Measurements from ENCODE around the gene FAM72D. TPM values are rescaled to one million over a fixed set of nuclear protein-coding genes. Genes with fewer than 3 reads are reported as not detected.
"Not testable (repeated sequence)": the region's sequence is repeated elsewhere in the genome, so short reads cannot be mapped to it uniquely, and the experiment has no call there.

FAM72D gene
- total RNA-seq, 2 experiments from 2014 or later = 17.7 to 17.8 TPM

DNA sequence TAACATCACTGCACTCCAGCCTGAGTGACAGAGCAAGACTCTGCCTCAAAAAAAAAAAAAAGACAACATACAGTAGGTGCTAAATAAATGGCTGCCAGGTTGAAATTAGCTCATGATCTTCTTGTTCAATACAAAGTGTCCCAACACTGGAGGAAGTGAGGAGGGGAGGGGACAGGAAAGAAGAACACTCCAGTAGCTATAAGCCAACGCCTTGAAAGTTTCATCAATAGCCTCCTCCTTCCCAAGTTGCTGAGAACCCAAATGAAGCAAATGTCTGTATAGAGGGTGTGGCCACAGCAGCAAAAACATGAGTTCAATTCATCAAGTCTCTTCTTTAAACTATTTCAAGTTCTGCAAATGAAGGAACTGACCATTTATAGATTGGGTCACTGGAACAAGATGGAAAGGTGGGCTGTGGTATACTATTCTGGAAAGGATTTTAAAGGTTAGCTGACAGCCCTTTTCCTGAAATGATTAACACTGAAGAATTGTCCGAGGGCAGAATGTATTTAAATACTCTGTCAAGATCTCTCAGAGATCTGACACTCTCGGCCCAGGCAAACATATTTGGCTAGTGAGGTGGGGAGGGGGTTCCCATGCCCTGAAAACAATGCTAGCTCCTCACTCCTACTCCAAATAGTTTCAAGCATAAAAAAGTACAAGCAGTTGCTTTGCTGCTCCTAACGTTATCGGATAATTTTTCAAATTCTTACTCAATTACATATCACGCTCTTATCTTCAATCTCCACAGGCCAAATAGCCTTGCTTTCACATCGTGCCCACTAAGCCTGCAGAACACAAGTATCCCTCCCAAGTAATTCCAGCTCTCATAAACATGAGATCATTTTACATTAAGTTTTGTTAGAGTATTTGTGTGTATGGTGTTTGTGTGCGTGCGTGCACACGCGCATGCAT, 17.6 kb upstream of the FAM72D start:
- not testable (repeated sequence) for H3K9me3 Mint-ChIP-seq, H3K4me1 Mint-ChIP-seq, H3K27me3 Mint-ChIP-seq, H3K27ac Mint-ChIP-seq, H3K36me3 Mint-ChIP-seq, DNase-seq, H3K4me3 Mint-ChIP-seq

DNA sequence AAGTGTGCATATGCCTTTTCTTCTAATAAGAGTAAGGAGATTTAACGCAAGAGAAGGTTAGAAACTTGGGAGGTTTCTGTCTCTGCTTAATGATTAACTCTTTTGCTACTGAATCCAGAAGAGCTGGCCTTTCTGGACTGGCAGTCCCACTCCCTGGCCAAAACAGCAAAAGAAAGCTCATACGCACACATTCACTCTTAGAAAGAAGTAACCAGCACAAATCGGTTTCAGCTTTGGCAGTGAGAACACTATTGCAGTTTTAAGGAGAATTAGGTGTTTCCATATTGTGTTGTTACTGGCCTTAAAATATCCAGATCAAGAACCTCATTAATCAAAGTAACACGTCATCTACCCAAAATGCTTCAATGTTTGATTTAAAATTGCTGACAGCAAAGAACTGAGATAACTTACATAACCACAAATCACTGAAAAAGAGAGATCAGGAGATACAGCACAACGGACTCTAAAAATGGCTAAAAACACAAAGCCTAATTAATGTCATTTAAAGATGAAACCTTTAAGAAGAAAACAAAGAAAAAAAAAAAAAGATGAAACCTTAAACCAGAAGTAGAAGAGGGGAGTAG, 16.9 kb upstream of the FAM72D start:
- not testable (repeated sequence) for H3K9me3 Mint-ChIP-seq, DNase-seq, H3K4me1 Mint-ChIP-seq, H3K27me3 Mint-ChIP-seq, H3K4me3 Mint-ChIP-seq, H3K36me3 Mint-ChIP-seq, H3K27ac Mint-ChIP-seq

DNA sequence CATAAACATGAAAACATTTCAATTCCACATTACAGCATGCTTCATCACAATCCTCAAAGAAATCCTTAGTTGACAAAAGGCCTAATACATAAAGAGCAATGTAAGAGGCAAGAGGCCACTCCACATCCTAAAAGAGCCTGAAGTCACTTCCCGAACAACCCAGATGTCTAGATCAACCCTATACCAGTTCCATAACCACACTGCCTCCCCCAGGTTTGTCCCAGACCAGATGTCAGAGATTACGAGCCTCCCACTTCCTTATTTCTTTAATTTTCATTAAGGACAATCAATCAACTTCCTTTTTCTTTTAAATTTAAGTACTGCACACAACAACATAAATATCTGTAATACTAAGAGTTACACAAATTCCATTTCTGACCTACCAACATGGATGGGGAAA, 16.0 kb upstream of the FAM72D start:
- not testable (repeated sequence) for H3K27me3 Mint-ChIP-seq, H3K4me3 Mint-ChIP-seq, H3K27ac Mint-ChIP-seq, H3K4me1 Mint-ChIP-seq, H3K9me3 Mint-ChIP-seq, DNase-seq, H3K36me3 Mint-ChIP-seq

DNA sequence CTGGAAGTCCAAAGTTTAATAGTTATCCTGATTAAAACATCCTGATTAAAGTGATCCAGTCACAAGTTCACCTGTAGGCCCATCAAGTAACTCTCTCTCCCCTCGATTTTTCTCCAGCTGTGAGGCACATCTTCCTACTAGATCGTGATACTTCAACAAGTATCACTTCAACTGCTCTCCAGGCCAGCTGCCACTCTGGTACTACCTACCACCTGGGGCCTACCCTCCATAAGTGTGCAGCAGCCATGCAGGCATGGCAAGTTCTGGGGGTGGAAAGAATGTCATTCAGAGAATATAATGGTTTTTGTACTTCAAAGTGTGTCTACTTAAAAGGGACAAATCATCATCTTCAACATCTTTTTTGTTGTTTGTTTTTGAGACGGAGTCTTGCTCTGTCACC, 15.6 kb upstream of the FAM72D start:
- not testable (repeated sequence) for H3K9me3 Mint-ChIP-seq, H3K4me3 Mint-ChIP-seq, H3K27ac Mint-ChIP-seq, H3K36me3 Mint-ChIP-seq, H3K27me3 Mint-ChIP-seq, H3K4me1 Mint-ChIP-seq, DNase-seq

DNA sequence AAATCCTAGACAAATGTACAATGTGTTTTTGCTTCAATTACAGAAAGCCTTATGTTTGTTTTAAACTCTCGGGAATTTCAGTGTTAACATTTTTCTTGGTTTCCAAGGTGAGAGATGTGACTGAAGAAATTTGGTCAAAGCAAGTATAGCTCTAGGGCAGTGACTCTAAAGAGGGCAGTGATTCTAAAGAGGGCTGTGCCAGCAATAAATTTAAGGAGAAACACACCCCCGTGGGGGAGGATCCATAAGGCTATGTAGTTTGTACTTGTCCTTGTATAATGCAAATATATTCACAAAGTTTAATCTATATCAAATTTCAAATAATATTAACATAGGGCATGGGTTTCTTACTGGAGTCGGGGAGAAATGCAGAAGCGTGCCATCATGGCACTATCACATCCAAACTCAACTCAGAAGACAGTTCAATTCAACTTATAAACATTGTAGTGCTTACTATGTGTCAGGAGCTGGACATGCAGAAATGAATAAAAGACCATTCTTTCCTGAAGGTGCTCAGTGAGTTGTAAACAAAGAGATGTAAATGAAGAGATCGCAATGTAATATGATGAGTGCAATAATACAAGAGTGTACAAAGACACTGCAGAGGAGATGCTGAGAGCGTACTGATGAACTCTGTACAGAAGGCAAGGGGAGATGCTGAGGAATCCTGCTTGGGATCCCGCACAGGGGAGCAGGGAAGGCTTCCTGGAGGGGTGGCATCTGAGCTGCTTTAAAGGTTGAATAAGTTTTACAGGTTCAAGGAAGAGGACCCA, 13.1 kb upstream of the FAM72D start:
- not testable (repeated sequence) for H3K27me3 Mint-ChIP-seq, H3K4me1 Mint-ChIP-seq, H3K27ac Mint-ChIP-seq, H3K36me3 Mint-ChIP-seq, H3K9me3 Mint-ChIP-seq, H3K4me3 Mint-ChIP-seq, DNase-seq

DNA sequence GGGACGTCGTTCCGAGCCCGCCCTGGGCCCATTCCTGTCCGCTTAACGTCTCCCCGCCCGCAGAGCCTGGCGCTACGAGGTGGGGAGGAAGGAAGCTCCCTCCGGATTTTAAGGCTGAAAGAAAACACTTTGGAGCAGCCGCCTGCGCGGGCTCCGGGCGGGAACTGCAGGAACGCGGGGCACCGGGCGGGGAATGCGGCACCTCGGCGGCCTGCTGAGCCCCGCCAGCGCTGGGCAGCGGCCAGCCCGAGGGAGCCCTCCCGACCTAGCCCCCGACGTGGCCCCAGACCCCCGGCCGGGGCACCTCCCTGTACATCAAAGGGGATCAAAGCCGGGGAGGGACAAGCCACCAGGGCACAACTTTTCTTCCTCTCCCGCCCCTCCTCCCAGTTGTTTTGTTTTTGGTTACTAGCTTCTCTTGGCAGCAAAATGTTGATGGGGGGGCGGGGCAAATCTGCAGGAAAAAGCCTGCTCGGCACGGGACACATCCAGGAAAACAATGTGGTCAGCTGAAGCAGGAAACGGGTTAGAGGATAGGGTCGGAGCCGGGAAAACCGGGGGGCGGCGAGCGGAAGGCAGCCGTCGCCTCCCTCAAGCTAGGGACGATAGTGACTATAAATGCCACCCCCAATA, 2.1 kb upstream of the FAM72D start:
- not testable (repeated sequence) for H3K4me1 Mint-ChIP-seq, H3K36me3 Mint-ChIP-seq, H3K27me3 Mint-ChIP-seq, H3K27ac Mint-ChIP-seq, H3K9me3 Mint-ChIP-seq
- DNase-seq = peak; percentile 3
- H3K4me3 Mint-ChIP-seq = peak overlapping the region; percentile 90

DNA sequence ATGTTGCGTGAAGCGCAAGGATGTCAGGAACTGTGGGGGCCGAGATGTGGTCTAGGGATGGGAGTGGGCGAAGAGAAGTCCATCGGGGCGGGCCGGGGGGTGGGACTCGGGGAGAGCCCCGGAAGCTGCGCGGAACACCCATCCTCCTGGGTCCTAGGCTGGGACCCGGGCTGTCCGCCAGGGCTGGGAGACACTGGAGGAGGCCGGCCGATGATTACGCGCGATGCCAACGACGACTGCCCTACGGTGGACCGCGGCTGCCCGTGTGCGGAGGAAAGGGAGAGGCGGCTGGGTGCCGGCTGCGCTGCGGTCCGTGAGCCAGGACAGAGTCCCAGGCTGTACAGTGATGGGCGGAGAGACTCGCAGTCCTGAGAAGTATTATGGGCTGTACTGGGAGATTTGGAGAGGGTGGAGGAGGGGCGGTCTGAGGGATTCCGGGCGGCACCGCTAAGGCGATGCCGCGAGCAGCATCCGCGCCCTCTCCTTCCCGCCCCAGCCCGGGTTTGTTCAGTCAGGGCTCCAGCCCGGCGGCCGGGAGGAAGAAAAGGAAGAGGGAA, 1.0 kb upstream of the FAM72D start:
- DNase-seq = peak; percentile 15
- peak overlapping the region; percentile 60 for H3K4me3 Mint-ChIP-seq
- not testable (repeated sequence) for H3K4me1 Mint-ChIP-seq, H3K36me3 Mint-ChIP-seq, H3K27me3 Mint-ChIP-seq, H3K9me3 Mint-ChIP-seq, H3K27ac Mint-ChIP-seq

DNA sequence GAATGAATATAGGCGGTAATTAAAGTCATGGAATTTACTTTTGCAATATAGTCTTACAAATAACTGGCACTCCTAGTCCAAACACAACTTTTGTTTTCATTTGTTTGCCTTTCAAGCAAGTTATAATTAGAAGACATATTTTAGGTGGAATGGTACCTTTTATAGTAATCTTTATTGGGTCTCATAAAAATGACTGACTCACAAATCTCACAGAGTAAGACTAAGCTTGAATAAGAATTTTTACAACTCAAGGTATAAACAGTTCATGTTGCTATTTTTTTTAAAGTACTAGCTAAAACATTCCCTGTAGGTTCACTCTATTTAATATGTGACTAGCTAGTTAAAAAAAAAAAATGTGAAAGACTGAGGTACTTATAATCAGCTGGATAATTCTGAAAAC, 6.0 kb downstream of the FAM72D start:
- H3K4me3 Mint-ChIP-seq, H3K27me3 Mint-ChIP-seq, H3K4me1 Mint-ChIP-seq, H3K9me3 Mint-ChIP-seq, H3K36me3 Mint-ChIP-seq, H3K27ac Mint-ChIP-seq, DNase-seq: not testable (repeated sequence)

DNA sequence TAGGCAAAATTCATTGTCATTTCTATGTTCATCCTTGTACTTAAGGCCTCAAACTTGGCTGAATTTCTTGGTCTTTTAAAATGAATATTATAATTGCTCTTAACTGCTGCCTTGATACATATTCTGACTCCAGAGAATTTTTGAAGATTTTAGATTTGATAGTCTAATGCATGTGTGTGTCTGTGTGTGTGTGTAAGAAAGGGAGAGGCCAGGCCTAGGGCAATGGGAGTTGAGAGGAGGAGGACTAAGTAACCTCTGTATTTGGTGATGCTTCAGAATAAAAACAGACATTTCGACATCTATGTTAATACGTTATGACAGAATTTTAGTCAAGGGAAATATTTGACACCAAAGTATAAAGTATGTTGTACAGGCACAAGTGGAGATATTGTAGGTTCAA, 7.5 kb downstream of the FAM72D start:
- not testable (repeated sequence) for H3K4me1 Mint-ChIP-seq, DNase-seq, H3K36me3 Mint-ChIP-seq, H3K9me3 Mint-ChIP-seq, H3K27me3 Mint-ChIP-seq, H3K27ac Mint-ChIP-seq, H3K4me3 Mint-ChIP-seq

DNA sequence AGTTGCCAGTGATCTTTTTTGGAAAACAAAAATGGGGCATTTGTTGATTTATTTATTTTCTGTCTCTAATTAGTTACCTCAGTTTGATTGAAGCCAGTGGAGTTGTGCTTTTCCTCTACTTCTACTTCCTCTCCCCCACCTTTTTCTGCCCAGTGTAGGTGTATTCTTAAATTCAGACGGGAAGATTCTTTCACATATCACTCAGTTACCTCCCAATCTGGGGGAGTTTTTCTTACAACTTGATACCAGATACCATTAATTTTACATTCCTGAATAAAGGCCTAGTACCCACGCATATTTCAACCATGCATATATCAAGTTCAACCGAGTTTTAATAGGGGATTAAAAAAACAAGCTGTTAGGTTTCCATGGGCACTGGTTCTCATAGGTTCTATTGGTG, 15.9 kb downstream of the FAM72D start:
- H3K4me1 Mint-ChIP-seq, H3K27ac Mint-ChIP-seq, H3K4me3 Mint-ChIP-seq, DNase-seq, H3K36me3 Mint-ChIP-seq, H3K27me3 Mint-ChIP-seq, H3K9me3 Mint-ChIP-seq: not testable (repeated sequence)

DNA sequence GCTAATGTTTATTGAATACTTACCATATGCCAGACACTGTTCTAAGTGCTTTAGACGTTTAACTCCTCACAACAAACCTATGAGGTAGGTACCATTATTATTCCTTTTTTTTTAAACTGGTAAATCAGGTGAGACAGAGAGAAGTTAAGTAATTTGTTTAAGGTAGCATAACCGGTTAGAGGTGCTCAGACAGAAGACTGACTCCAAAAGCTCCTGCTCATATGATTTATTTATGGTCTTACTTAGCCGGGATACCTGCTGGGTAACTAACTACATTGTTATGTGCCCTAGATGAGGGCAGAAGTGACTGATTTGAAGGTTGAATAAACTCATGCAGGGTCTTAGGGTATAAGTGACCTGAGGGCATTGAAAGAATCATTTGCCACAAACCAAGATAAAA, 16.9 kb downstream of the FAM72D start:
- H3K27ac Mint-ChIP-seq, H3K4me1 Mint-ChIP-seq, H3K9me3 Mint-ChIP-seq, H3K4me3 Mint-ChIP-seq, H3K27me3 Mint-ChIP-seq, H3K36me3 Mint-ChIP-seq, DNase-seq: not testable (repeated sequence)

DNA sequence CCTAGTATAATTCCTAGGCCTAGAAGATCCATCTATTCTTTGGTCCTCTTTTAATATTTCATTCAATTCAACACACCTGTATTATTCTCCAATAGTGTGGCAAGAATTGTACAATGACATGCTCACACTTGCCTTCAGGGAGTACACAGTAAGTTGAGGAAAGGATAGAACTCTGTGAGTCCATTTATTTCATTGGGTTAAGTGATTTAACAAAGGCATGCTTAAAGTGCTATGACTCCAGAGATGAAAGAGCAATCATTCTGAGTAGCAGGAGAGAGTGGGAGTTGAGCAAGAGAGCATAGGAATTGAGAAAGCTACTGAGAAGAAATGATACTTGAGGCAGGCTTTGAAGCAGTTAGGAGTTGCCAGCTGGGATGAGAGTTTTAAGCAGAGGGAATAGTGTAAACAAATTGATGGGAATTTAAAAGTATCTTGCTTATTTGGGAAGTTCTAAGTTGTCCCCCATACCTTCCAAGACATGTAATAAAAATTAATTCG, 18.8 kb downstream of the FAM72D start:
- H3K4me3 Mint-ChIP-seq, H3K9me3 Mint-ChIP-seq, DNase-seq, H3K36me3 Mint-ChIP-seq, H3K27me3 Mint-ChIP-seq, H3K27ac Mint-ChIP-seq, H3K4me1 Mint-ChIP-seq: not testable (repeated sequence)

DNA sequence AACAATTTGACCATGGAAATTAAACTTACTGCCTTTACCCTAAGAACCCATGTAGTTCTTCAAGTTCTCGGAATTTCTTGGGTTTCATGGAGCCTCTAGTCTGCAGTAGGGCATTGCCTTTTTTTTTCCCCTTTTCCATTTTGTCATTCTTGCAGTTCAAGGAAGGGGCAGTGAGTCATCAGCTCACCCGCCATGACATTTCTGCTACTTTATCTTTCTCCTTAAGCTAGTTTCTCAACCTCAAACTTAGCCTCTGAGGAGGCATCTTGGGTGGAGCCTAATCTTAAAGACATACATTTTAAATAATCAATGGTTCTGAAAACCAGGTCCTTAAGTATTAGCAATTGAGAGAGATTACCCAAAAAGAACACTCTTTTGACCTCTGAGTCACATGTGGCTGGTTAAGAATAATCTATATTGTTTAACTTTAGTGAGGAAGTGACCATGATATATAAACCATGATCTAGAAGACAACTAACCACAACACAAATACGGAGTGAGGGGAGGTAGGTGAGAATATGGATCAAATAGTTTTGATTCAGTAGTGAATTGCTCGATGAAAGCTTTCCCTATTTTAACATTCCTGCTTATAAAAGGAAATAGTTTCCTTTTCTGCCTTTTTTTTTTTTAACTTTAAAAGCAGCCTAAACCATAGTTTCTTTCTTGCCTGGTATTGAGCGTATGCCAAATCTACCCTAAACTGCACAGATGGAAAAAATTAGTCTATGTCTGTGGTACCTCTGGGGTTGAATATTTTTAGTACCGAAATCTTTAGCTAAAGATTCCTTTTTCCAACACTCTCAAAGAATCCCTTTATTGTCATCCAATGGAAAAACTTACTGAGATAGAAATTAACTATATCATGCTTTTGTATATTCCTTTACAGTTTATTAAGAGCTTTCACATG, 20.1 kb downstream of the FAM72D start:
- not testable (repeated sequence) for H3K27me3 Mint-ChIP-seq, H3K9me3 Mint-ChIP-seq, H3K27ac Mint-ChIP-seq, H3K36me3 Mint-ChIP-seq, H3K4me1 Mint-ChIP-seq, DNase-seq, H3K4me3 Mint-ChIP-seq

DNA sequence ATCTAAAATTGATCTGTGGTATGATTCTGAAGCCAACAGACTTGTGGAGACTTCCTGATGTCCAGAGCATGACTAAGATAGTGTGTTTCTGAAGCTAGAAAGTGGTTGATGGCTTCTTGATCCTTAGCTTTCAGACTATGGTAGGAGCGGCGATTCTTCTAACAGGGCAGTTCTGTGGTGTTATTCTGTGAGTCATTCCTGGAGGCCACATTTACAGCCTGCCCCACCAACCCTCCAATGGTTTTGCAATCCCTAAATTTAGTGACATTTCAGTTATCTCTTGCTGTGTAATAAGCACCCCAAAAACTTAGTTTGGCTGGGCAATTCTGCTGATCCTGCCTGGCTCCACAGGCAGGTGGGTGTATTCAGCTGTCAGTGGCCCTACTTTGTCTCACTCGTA, 24.1 kb downstream of the FAM72D start:
- H3K36me3 Mint-ChIP-seq, H3K4me3 Mint-ChIP-seq, H3K9me3 Mint-ChIP-seq, DNase-seq, H3K4me1 Mint-ChIP-seq, H3K27me3 Mint-ChIP-seq, H3K27ac Mint-ChIP-seq: not testable (repeated sequence)
